Activated CD8-positive, alpha-beta T cell treated with anti-CD3 and anti-CD28 coated beads for 36 hours (primary cell): ENCODE results near the gene UPK1B. TPM values are rescaled to one million over a fixed set of nuclear protein-coding genes. Genes with fewer than 3 reads are reported as not detected.

ENCODE experiments used
- ATAC-seq: fragments of 200-7000 bp; cut with Tn5 transposase; one replicate; pipeline ENCODE4 v1.10.0; 2021; ENCODE audit warnings: mild to moderate bottlenecking, moderate library complexity
- CTCF ChIA-PET: fragments of 350-600 bp; sonication (Branson Sonifier 250); formaldehyde crosslinking; loops from one replicate; lab custom pipeline; 2021; ENCODE audit warnings: antibody characterized with exemption; lab: Charles Lee
- POLR2A ChIA-PET: fragments of 350-600 bp; sonication (Branson Sonifier 250); formaldehyde crosslinking; loops from one replicate; lab custom pipeline; 2021; ENCODE audit warnings: antibody characterized with exemption; lab: Charles Lee
- DNase-seq: peaks from one replicate; pipeline ENCODE4 v3.0.0-alpha.2; 2020
- H3K27ac Mint-ChIP-seq: one replicate; pipeline ENCODE4 v1.8.0; 2021; ENCODE audit warnings: mild to moderate bottlenecking, mixed read lengths
- H3K27me3 Mint-ChIP-seq: one replicate; pipeline ENCODE4 v1.8.0; 2021; ENCODE audit warnings: mixed read lengths
- H3K36me3 Mint-ChIP-seq: one replicate; pipeline ENCODE4 v1.8.0; 2021; ENCODE audit warnings: low read depth, mixed read lengths
- H3K4me1 Mint-ChIP-seq: one replicate; pipeline ENCODE4 v1.8.0; 2021; ENCODE audit warnings: low read depth, mixed read lengths
- H3K4me3 Mint-ChIP-seq: one replicate; pipeline ENCODE4 v1.8.0; 2021; ENCODE audit warnings: mild to moderate bottlenecking, moderate library complexity, mixed read lengths
- H3K9me3 Mint-ChIP-seq: one replicate; pipeline ENCODE4 v1.8.0; 2021; ENCODE audit warnings: mixed read lengths
- intact Hi-C: fragments of 100-400 bp; cut with micrococcal nuclease; formaldehyde crosslinking; loops from one replicate; pipeline ENCODE4 v1.10.0; 2022
- total RNA-seq, 2 experiments: library from RNA; stranded (reverse); gene quantifications; one replicate each; pipeline ENCODE4 v1.2.3, GENCODE V29; 2021
- TF ChIP-seq, protein P1 (sequence below): fragments of 200-600 bp; IDR thresholded peaks from one replicate; pipeline ENCODE4 v1.8.0; 2022; ENCODE audit warnings: antibody characterized with exemption, mild to moderate bottlenecking

The UPK1B gene
- total RNA-seq, 2 experiments from 2014 or later, result not detected

DNA sequence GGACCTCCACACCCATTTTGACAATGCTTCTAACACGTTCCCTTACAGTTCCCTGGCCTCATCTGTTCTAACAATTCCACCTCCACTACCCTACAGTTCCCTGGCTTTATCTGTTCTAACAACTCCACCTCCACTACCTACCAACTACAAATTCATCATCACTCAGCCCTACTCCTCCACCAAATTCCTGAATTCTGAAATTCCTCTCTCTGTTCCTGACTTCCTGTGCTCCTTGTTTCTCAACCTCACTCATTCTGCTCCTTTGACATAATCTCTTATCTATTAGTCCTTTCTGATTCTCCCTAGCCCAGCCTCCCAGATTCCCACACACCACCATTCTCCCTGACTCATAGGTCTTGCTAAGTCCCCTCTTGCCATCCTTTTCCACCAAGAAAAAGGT, 22.5 kb downstream of the UPK1B start:
- CTCF ChIA-PET, result interaction anchor here (1.2 kb wide), 1 partner anchor 13 kb away, joined by 3 read pairs; no protein-coding TSS in a partner anchor

DNA sequence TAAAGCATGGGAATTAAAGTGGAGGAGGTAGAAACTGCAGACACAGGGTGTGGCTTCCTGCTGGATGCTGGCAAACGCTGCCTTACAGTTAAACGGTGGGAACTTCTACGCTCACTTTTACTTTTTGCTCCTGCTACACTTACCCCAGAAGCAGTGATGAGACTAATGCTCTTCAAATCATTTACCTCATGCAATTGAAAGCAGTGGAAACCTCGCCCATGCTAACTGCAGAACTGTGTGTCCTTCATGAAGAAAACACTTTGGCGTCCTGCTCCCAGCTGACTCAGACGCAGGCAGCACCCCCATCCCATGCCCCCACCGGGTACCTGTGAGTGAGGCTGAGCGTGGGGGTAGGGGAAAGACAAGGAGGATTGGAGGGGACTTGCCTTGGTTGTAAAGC, 31.8 kb downstream of the UPK1B start:
- ChIA-PET POLR2A (no interaction called here), CTCF (interaction anchor here (1.3 kb wide), 1 partner anchor 36 kb away, joined by 3 read pairs; the partner anchor contains the start of gene B4GALT4)
- ATAC-seq (no peak), DNase-seq (no peak)
- H3K4me3 Mint-ChIP-seq, result no peak overlapping the region
- no peaks in the 10 kb centered on the region for H3K27me3 Mint-ChIP-seq
- H3K4me1 Mint-ChIP-seq, result peaks cover 24% of the 10 kb centered on the region
- TF ChIP-seq, protein P1, sequence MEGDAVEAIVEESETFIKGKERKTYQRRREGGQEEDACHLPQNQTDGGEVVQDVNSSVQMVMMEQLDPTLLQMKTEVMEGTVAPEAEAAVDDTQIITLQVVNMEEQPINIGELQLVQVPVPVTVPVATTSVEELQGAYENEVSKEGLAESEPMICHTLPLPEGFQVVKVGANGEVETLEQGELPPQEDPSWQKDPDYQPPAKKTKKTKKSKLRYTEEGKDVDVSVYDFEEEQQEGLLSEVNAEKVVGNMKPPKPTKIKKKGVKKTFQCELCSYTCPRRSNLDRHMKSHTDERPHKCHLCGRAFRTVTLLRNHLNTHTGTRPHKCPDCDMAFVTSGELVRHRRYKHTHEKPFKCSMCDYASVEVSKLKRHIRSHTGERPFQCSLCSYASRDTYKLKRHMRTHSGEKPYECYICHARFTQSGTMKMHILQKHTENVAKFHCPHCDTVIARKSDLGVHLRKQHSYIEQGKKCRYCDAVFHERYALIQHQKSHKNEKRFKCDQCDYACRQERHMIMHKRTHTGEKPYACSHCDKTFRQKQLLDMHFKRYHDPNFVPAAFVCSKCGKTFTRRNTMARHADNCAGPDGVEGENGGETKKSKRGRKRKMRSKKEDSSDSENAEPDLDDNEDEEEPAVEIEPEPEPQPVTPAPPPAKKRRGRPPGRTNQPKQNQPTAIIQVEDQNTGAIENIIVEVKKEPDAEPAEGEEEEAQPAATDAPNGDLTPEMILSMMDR, result no peak
- H3K36me3 Mint-ChIP-seq, result peaks cover 13% of the 10 kb centered on the region
- intact Hi-C loops, result no loop called here
- no peaks in the 10 kb centered on the region for H3K9me3 Mint-ChIP-seq
- H3K27ac Mint-ChIP-seq, result no peak overlapping the region

More for the DNA sequence above, 22.5 kb downstream of the UPK1B start:
- DNase-seq (no peak), ATAC-seq (no peak)
- POLR2A ChIA-PET, result no interaction called here
- no peaks in the 10 kb centered on the region for H3K9me3 Mint-ChIP-seq
- TF ChIP-seq, protein P1, result no peak
- no peak overlapping the region for H3K27ac Mint-ChIP-seq
- no peaks in the 10 kb centered on the region for H3K36me3 Mint-ChIP-seq
- no peaks in the 10 kb centered on the region for H3K4me1 Mint-ChIP-seq
- intact Hi-C loops, result no loop called here
- no peak overlapping the region for H3K4me3 Mint-ChIP-seq
- H3K27me3 Mint-ChIP-seq, result peaks cover 6% of the 10 kb centered on the region

DNA sequence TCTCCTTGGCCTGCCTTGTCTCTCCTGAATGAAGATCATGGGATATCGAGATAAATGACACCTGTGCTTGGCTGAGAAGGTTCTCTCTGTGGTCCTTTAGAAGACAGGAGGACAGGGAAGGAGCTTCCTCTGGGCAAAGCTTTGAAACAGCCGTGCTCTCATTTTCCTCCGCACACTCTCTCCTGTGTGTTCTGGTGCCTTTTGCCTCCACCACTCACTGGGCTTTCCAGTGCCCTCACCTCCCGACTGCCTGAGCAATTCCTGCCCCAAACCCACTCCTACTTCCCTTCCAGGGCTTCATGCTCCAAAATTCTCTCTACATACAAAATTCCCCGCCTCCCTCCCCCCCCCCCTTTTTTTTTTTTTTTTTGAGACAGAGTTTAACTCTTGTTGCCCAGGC, 32.3 kb downstream of the UPK1B start:
- Mint-ChIP-seq H3K4me3 (no peak overlapping the region), H3K27ac (no peak overlapping the region), H3K4me1 (peaks cover 24% of the 10 kb centered on the region), H3K27me3 (no peaks in the 10 kb centered on the region), H3K36me3 (peaks cover 17% of the 10 kb centered on the region), H3K9me3 (no peaks in the 10 kb centered on the region)
- ATAC-seq, result no peak
- ChIA-PET CTCF (no interaction called here), POLR2A (no interaction called here)
- intact Hi-C loops, result no loop called here
- no peak for DNase-seq
- TF ChIP-seq, protein P1, result no peak

DNA sequence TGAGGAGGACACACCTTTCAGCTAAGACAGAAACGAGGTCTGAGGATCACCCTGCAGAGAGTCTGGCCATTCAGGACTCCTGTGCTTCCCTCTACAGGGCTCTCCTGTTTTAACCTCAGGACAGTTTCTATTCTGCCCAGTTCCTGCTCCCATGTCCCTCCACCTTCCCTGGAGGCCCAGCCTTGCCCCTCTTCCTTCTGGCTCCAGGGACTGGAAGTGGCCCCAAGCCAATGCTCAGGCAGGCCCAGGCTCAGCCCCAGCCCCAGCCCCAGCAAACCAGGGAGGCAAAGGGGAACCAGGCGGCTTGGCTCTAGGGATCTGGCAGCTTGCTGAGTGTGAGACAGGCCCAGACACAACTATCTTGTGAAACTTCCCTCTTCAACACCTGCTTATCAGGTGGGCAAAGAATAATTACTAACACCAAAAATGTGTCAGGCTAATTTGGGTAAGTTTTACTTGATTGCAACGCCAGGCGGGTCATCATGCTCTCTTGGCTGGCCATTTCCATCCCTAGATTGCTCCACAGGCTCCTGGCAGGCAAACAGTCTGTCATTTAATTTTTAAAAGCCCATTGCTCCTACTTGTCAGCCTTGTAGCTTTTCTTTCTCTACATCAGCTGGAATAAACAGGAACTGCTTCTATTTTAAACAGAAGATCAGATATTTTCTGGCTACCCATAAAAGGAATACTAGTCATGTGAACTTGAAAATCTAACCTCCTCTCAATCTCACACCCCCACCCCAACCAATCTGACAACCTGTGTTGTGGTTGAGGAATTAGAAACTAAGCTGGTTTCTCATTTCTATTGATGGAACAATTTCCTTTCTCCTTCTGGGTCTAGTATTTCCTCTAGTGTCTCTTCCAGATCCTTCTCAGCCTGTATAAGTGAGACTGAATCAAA, 33.5 kb downstream of the UPK1B start:
- ChIA-PET CTCF (interaction anchor here (1.3 kb wide), 1 partner anchor 69 kb away, joined by 4 read pairs; no protein-coding TSS in a partner anchor), POLR2A (interaction anchor here (0.7 kb wide), 1 partner anchor 12 kb away, joined by 3 read pairs; no protein-coding TSS in a partner anchor)
- TF ChIP-seq, protein P1, result no peak
- peaks cover 24% of the 10 kb centered on the region for H3K4me1 Mint-ChIP-seq
- H3K27ac Mint-ChIP-seq, result no peak overlapping the region
- no peak overlapping the region for H3K4me3 Mint-ChIP-seq
- DNase-seq (peak; percentile 23), ATAC-seq (no peak)
- H3K9me3 Mint-ChIP-seq, result no peaks in the 10 kb centered on the region
- no peaks in the 10 kb centered on the region for H3K27me3 Mint-ChIP-seq
- intact Hi-C loops, result no loop called here
- peaks cover 22% of the 10 kb centered on the region for H3K36me3 Mint-ChIP-seq

DNA sequence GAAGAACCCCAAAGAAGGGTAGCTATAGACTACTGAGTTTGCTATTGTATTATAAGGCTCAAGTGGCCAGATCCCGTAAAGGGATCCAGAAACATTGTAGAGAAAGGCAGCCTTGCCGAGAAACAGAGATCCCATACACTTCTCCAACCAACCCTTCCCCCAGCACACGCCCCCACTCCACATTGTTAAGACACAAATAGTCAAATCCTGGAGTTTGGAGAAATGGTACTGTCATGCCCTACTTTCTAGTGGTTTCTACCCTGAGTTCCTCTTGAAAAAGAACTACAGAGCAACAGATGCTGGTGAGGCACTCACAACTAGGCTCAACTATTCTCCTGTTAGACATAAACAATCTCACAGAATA, 34.1 kb downstream of the UPK1B start:
- ATAC-seq, result no peak
- DNase-seq, result no peak
- Mint-ChIP-seq H3K27me3 (no peaks in the 10 kb centered on the region), H3K4me3 (no peak overlapping the region), H3K9me3 (no peaks in the 10 kb centered on the region), H3K36me3 (peaks cover 27% of the 10 kb centered on the region), H3K27ac (no peak overlapping the region), H3K4me1 (peaks cover 24% of the 10 kb centered on the region)
- POLR2A ChIA-PET, result interaction anchor here (0.7 kb wide), 1 partner anchor 12 kb away, joined by 3 read pairs; no protein-coding TSS in a partner anchor
- intact Hi-C loops, result no loop called here
- TF ChIP-seq, protein P1, result no peak
- CTCF ChIA-PET, result interaction anchor here (1.3 kb wide), 1 partner anchor 69 kb away, joined by 4 read pairs; no protein-coding TSS in a partner anchor
